Measurements from ENCODE around the gene TEAD2. TPM values are rescaled to one million over a fixed set of nuclear protein-coding genes. Genes with fewer than 3 reads are reported as not detected.

Gene TEAD2
- total and polyA plus RNA-seq, 9 of the 15 experiments (the other 6 are each of a cell fraction or from before 2014, with no cell fraction given): 1.6 to 27.0 (median 13.9) TPM

DNA sequence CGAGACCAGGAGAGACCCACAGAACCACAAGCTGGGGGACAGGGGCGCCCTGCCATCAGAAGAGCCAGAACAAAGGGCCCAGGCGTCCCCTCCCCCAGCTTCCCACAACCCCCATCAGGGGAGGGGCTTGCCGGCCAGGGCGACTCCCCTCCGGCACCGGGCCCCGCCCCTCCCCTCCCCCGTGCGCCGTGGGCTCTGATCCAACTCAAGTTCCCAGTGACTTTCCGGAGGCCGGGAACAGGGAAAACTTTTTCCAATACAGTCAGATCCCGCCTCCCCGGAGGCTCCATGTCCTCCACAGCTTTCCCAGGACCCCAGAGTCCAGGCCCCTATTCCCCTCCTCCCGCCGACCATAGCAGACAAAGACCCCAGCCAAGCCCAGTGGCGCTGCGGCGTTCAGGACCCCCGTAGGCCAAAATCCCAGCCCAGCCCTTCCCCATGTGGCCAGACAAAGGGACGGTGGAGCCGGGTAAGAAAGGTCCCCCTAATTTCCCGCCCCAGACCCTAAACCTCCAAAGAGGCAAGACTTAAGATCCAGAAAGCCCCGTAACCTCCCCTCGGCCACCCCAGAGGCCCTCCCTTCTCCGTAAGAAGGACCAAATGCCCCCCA lies 673 bp downstream of the TEAD2 start (continued):
- no peak for TF ChIP-seq POLR2G (IDR thresholded peaks at IDR 0.05; ENCODE audit: low read depth, low read length)
- TF ChIP-seq, protein P1, sequence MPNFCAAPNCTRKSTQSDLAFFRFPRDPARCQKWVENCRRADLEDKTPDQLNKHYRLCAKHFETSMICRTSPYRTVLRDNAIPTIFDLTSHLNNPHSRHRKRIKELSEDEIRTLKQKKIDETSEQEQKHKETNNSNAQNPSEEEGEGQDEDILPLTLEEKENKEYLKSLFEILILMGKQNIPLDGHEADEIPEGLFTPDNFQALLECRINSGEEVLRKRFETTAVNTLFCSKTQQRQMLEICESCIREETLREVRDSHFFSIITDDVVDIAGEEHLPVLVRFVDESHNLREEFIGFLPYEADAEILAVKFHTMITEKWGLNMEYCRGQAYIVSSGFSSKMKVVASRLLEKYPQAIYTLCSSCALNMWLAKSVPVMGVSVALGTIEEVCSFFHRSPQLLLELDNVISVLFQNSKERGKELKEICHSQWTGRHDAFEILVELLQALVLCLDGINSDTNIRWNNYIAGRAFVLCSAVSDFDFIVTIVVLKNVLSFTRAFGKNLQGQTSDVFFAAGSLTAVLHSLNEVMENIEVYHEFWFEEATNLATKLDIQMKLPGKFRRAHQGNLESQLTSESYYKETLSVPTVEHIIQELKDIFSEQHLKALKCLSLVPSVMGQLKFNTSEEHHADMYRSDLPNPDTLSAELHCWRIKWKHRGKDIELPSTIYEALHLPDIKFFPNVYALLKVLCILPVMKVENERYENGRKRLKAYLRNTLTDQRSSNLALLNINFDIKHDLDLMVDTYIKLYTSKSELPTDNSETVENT (CRISPR knock-in tag; IDR thresholded peaks at IDR 0.05): no peak
- TF ChIP-seq SRSF1 (IDR thresholded peaks at IDR 0.05; ENCODE audit: low read depth, low read length): no peak
- TF ChIP-seq SMAD3 (CRISPR knock-in tag; conservative IDR thresholded peaks at IDR 0.05): no peak
- TF ChIP-seq, protein P2, sequence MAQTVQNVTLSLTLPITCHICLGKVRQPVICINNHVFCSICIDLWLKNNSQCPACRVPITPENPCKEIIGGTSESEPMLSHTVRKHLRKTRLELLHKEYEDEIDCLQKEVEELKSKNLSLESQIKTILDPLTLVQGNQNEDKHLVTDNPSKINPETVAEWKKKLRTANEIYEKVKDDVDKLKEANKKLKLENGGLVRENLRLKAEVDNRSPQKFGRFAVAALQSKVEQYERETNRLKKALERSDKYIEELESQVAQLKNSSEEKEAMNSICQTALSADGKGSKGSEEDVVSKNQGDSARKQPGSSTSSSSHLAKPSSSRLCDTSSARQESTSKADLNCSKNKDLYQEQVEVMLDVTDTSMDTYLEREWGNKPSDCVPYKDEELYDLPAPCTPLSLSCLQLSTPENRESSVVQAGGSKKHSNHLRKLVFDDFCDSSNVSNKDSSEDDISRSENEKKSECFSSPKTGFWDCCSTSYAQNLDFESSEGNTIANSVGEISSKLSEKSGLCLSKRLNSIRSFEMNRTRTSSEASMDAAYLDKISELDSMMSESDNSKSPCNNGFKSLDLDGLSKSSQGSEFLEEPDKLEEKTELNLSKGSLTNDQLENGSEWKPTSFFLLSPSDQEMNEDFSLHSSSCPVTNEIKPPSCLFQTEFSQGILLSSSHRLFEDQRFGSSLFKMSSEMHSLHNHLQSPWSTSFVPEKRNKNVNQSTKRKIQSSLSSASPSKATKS (CRISPR knock-in tag; IDR thresholded peaks at IDR 0.05): no peak
- no peak for TF ChIP-seq KLF1 (tag; IDR thresholded peaks at IDR 0.05)
- TF ChIP-seq SOX6 (IDR thresholded peaks at IDR 0.05): no peak
- TF ChIP-seq, protein P3, sequence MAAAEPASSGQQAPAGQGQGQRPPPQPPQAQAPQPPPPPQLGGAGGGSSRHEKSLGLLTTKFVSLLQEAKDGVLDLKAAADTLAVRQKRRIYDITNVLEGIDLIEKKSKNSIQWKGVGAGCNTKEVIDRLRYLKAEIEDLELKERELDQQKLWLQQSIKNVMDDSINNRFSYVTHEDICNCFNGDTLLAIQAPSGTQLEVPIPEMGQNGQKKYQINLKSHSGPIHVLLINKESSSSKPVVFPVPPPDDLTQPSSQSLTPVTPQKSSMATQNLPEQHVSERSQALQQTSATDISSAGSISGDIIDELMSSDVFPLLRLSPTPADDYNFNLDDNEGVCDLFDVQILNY (CRISPR knock-in tag; IDR thresholded peaks at IDR 0.05): no peak
- TF ChIP-seq ATF7 (IDR thresholded peaks at IDR 0.05): no peak
- TF ChIP-seq SNIP1 (IDR thresholded peaks at IDR 0.05; ENCODE audit: low read depth): no peak
- TF ChIP-seq, protein P4, sequence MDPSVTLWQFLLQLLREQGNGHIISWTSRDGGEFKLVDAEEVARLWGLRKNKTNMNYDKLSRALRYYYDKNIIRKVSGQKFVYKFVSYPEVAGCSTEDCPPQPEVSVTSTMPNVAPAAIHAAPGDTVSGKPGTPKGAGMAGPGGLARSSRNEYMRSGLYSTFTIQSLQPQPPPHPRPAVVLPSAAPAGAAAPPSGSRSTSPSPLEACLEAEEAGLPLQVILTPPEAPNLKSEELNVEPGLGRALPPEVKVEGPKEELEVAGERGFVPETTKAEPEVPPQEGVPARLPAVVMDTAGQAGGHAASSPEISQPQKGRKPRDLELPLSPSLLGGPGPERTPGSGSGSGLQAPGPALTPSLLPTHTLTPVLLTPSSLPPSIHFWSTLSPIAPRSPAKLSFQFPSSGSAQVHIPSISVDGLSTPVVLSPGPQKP (CRISPR knock-in tag; IDR thresholded peaks at IDR 0.05): no peak
- TF ChIP-seq LEF1 (IDR thresholded peaks at IDR 0.05): no peak
- TF ChIP-seq POLR2A (conservative IDR thresholded peaks at IDR 0.05): 0 out of 2 replicates have a peak, but pooled peaks have one; percentile 48
- TF ChIP-seq ARID1B (IDR thresholded peaks at IDR 0.05): no peak
- TF ChIP-seq, protein P5, sequence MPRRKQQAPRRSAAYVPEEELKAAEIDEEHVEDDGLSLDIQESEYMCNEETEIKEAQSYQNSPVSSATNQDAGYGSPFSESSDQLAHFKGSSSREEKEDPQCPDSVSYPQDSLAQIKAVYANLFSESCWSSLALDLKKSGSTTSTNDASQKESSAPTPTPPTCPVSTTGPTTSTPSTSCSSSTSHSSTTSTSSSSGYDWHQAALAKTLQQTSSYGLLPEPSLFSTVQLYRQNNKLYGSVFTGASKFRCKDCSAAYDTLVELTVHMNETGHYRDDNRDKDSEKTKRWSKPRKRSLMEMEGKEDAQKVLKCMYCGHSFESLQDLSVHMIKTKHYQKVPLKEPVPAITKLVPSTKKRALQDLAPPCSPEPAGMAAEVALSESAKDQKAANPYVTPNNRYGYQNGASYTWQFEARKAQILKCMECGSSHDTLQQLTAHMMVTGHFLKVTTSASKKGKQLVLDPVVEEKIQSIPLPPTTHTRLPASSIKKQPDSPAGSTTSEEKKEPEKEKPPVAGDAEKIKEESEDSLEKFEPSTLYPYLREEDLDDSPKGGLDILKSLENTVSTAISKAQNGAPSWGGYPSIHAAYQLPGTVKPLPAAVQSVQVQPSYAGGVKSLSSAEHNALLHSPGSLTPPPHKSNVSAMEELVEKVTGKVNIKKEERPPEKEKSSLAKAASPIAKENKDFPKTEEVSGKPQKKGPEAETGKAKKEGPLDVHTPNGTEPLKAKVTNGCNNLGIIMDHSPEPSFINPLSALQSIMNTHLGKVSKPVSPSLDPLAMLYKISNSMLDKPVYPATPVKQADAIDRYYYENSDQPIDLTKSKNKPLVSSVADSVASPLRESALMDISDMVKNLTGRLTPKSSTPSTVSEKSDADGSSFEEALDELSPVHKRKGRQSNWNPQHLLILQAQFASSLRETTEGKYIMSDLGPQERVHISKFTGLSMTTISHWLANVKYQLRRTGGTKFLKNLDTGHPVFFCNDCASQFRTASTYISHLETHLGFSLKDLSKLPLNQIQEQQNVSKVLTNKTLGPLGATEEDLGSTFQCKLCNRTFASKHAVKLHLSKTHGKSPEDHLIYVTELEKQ (CRISPR knock-in tag; IDR thresholded peaks at IDR 0.05): no peak
- TF ChIP-seq, protein P6, sequence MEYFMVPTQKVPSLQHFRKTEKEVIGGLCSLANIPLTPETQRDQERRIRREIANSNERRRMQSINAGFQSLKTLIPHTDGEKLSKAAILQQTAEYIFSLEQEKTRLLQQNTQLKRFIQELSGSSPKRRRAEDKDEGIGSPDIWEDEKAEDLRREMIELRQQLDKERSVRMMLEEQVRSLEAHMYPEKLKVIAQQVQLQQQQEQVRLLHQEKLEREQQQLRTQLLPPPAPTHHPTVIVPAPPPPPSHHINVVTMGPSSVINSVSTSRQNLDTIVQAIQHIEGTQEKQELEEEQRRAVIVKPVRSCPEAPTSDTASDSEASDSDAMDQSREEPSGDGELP (CRISPR knock-in tag; IDR thresholded peaks at IDR 0.05; ENCODE audit: borderline replicate concordance): 0 out of 2 replicates have a peak, but pooled peaks have one; percentile 7
- peak; percentile 65 for TF ChIP-seq CCNT2 (IDR thresholded peaks at IDR 0.05; ENCODE audit: borderline replicate concordance, extremely low read depth, insufficient read length, low read depth, low read length)

Data from K562 (cell line).